ENCODE data around the gene NDUFV1.
A peak's percentile ranks its signal among the peaks of the same experiment; 100 is the strongest.
"Not testable (repeated sequence)": the region's sequence is repeated elsewhere in the genome, so short reads cannot be mapped to it uniquely, and the experiment has no call there.

NDUFV1 gene

GRCh38 chr11:67656278-67656922, 49.7 kb downstream of the NDUFV1 start:
- DNase-seq (ENCODE audit: low spot score), result peak; percentile 72

GRCh38 chr11:67657300-67657699, 50.6 kb downstream of the NDUFV1 start:
- no peak for DNase-seq (ENCODE audit: low spot score)

GRCh38 chr11:67659651-67660165, 53.0 kb downstream of the NDUFV1 start:
- not testable (repeated sequence) for DNase-seq (ENCODE audit: low spot score)

DNA sequence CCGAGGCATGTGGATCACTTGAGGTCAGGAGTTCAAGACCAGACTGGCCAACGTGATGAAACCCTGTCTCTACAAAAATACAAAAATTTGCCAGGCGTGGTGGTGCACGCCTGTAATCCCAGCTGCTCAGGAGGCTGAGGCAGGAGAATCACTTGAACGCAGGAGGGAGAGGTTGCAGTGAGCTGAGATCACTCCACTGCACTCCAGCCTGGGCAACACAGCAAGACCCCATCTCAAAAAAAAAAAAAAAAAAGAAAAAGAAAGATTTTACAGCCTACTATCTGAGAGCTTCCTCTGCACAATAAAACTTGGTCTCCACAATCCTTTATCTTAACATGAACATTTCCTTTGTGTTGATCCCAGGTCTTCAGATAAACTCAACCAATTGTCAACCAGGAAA, 54.0 kb downstream of the NDUFV1 start:
- not testable (repeated sequence) for DNase-seq (ENCODE audit: low spot score)

Measured in NAMALWA (cell line).